Prostate gland (tissue), 2 donors: Measurements from ENCODE around the gene MR1.

Experiments
- CTCF ChIP-seq, 4 experiments: fragments of 200-600 bp in 2 of 4; fragments of 450-650 bp in 2 of 4; sonication (generic) in 2 of 4; IDR thresholded peaks; 1 replicate in 3 of 4; 2 replicates in 1 of 4; pipeline ENCODE4 v1.5.1; 2016 to 2019; ENCODE audit warnings: antibody characterized with exemption in 4 of 4, mild to moderate bottlenecking in 2 of 4, moderate library complexity in 2 of 4
- POLR2A ChIP-seq: fragments of 450-650 bp; IDR thresholded peaks from one replicate; pipeline ENCODE4 v1.6.1; 2016; ENCODE audit warnings: antibody characterized with exemption, mild to moderate bottlenecking

GRCh38 chr1:181028615-181029014 is 5.2 kb upstream of the MR1 start:
- TF ChIP-seq CTCF (IDR thresholded peaks at IDR 0.05): no peak
- no peak for TF ChIP-seq POLR2A
